ENCODE data around the gene HOXC5. TPM values are rescaled to one million over a fixed set of nuclear protein-coding genes. Genes with fewer than 3 reads are reported as not detected.

The HOXC5 gene
- total RNA-seq, 4 donors from 2014 or later, result 0.31 to 3.3 (median 1.3) TPM; not detected in 1

- peak overlapping the region in 1 of 2 donors; percentile 54 for H3K4me3 ChIP-seq
- peaks cover 99% of the 10 kb centered on the region for H3K27me3 ChIP-seq
- WGBS, 2 donors (ENCODE audit: low coverage in 1 of 2), result 44% methylated on average over 6 of the region's 29 CpGs; no CpG with 5 or more reads in 1 of the 2 donors
Observed at GRCh38 chr12:54018468-54018984, 14.3 kb upstream of the HOXC5 start.

DNA sequence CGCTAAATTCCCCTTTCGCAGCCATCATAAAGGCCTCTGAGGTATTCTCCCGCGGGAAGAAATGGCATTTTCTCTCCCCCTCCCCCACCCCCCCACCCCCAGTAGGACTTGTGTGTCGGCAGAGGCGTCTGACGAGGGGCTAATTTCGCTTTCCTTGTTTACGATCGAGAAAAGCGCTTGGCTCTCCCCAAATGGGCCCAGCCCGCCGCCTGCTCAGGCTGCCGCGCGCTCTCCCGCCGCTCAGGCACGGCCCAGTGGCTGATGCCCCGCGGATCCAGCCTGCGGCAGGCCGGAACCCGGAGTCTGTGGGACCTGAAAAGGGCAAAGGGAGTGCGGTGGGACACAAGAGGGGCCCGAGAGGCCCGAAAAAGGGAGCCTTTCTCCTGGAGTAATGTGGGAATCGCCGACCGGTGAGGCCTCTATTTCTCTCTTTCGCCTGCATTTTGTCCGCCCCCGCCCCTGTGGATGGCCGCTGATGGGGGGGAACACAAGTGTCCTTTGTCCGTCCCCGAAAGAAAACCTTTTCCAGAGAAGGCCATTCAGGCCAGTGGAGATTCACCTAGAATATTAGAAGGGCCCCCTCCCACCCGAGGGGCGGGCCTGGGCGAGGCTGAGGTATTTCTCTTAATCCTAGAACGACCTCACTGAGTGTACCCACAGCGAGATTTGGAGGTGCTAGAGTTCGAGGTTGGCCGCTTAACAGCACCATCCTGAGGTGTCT, 13.6 kb upstream of the HOXC5 start:
- H3K27me3 ChIP-seq, result peaks cover 99% of the 10 kb centered on the region
- peaks cover 0 to 45% (median 13%) of the 10 kb centered on the region in 3 donors for H3K4me1 ChIP-seq
- no peak for ATAC-seq
- TF ChIP-seq EP300 (IDR thresholded peaks at IDR 0.05) (no peak), POLR2AphosphoS5 (IDR thresholded peaks at IDR 0.05) (no peak)
- no peaks in the 10 kb centered on the region for H3K9me3 ChIP-seq
- H3K27ac ChIP-seq, result peak overlapping the region in 1 of 4 donors; percentile 72
- H3K36me3 ChIP-seq, result no peaks in the 10 kb centered on the region
- 33 to 56% methylated on average over 2 to 20 of the region's 43 CpGs for WGBS, 2 donors (ENCODE audit: low coverage in 1 of 2)
- peak overlapping the region in 1 of 2 donors; percentile 54 for H3K4me3 ChIP-seq

More at GRCh38 chr12:54018468-54018984, 14.3 kb upstream of the HOXC5 start:
- no peaks in the 10 kb centered on the region for H3K36me3 ChIP-seq
- no peaks in the 10 kb centered on the region for H3K9me3 ChIP-seq
- no peak for ATAC-seq
- TF ChIP-seq CTCF (IDR thresholded peaks at IDR 0.05) (no peak), POLR2AphosphoS5 (IDR thresholded peaks at IDR 0.05) (no peak), POLR2A (IDR thresholded peaks at IDR 0.05) (no peak), EP300 (IDR thresholded peaks at IDR 0.05) (no peak)
- H3K27ac ChIP-seq, result peak overlapping the region in 3 of 4 donors; percentile 41 to 72 (median 51)
- peaks cover 0 to 48% (median 14%) of the 10 kb centered on the region in 3 donors for H3K4me1 ChIP-seq

DNA sequence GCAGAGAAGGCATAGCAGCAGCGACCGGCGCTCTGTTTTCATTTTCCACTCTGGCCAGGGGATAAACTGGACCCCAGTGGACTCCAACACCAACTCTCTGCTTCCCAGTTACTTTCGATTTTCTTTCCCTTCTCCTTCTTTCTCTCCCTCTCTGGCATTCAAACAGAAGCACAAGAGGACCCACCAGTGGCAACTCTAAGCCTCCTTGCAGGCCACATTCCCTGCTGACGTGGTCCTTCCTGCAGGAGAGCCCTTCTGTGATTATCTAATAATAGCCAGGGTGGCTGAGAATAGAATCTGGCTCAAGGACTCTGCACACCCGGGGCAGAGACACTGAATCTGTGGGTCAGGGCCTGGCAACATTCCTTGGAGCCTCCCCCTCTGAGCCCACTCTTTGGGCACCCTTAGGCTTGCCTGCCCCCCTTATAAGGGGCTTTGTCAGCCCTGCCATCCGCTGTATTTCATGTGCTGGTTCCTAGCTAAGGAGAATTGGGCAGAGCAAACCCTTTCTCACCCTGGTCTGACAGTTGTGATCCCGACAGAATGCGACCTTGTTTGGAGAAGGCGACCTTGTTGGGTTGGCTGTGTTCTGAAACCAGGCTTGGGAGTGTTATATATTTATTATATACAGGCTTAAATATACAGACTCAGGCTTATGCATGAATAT, 12.8 kb upstream of the HOXC5 start:
- Histone ChIP-seq H3K4me3 (no peak overlapping the region), H3K9me3 (no peaks in the 10 kb centered on the region), H3K27me3 (peaks cover 99% of the 10 kb centered on the region), H3K36me3 (no peaks in the 10 kb centered on the region), H3K4me1 (peaks cover 0 to 40% (median 9%) of the 10 kb centered on the region in 3 donors), H3K27ac (peak overlapping the region in 1 of 4 donors; percentile 72)
- no peak for TF ChIP-seq EP300 (IDR thresholded peaks at IDR 0.05)
- no peak for TF ChIP-seq POLR2A (IDR thresholded peaks at IDR 0.05)
- TF ChIP-seq CTCF (IDR thresholded peaks at IDR 0.05), result no peak
- no peak for TF ChIP-seq POLR2AphosphoS5 (IDR thresholded peaks at IDR 0.05)
- ATAC-seq, result no peak
- WGBS, 2 donors (ENCODE audit: low coverage in 1 of 2), result 49 to 60% methylated on average over 6 to 8 of the region's 10 CpGs

DNA sequence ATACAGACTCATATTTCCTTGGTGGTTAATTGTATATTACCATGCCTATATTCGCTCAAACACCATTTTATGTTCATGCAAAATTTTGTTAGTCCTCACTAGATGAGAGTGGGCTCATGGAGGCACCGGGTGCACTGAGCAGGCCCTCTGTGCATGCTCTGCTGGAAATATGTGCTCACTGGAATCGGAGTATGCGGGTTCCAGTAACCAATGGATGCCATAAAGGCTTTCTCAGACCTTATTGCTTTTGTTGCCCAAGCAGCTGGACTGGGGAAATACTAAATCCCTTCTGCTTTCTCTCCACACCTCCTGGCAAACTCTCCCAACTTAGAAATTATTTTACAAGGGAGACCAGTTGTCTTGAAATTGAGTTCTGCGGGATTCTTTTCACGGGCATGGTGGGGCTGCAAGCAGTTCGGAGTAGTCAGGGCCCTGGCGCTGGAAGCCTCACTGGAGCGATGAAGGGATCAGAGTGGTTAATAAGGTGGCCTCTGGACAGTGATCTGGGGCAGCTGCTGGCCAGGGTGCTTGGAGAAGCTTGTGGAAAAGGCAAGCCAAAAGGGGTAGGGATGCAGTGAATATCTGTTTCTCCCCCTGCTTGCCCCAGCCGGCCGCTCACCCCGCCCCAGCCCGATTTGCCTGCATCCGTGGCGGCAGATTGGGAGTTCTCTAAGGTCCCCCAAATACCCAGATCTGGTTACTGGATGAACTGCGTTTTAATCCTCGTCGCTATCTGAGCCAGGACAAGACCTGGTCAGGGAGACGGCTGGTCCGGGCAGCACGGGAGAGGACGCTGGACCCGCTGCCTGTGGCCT, 12.1 kb upstream of the HOXC5 start:
- no peaks in the 10 kb centered on the region for H3K36me3 ChIP-seq
- peaks cover 99% of the 10 kb centered on the region for H3K27me3 ChIP-seq
- H3K9me3 ChIP-seq, result no peaks in the 10 kb centered on the region
- H3K4me3 ChIP-seq, result no peak overlapping the region
- no peak for ATAC-seq
- peaks cover 0 to 40% (median 9%) of the 10 kb centered on the region in 3 donors for H3K4me1 ChIP-seq
- TF ChIP-seq POLR2A (IDR thresholded peaks at IDR 0.05), result no peak
- TF ChIP-seq CTCF (IDR thresholded peaks at IDR 0.05), result no peak
- TF ChIP-seq POLR2AphosphoS5 (IDR thresholded peaks at IDR 0.05), result no peak
- no peak for TF ChIP-seq EP300 (IDR thresholded peaks at IDR 0.05)
- 73 to 82% methylated on average over 4 to 5 of the region's 23 CpGs for WGBS, 2 donors (ENCODE audit: low coverage in 1 of 2)
- no peak overlapping the region for H3K27ac ChIP-seq
